WTC11 (cell line): ENCODE measurements around the gene SDK2. TPM values are rescaled to one million over a fixed set of nuclear protein-coding genes. Genes with fewer than 3 reads are reported as not detected.

ENCODE experiments used
- ATAC-seq: fragments of 200-7000 bp; cut with Tn5 transposase; 2 replicates; pipeline ENCODE4 v1.10.0; 2021; ENCODE audit warnings: mild to moderate bottlenecking, moderate library complexity
- CTCF ChIA-PET: fragments of 300-600 bp; sonication (Branson Sonifier 250); formaldehyde crosslinking; loops from one replicate; lab custom pipeline; 2021; ENCODE audit warnings: antibody characterized with exemption; lab: Charles Lee
- POLR2A ChIA-PET: fragments of 350-600 bp; sonication (Branson Sonifier 250); formaldehyde crosslinking; loops from one replicate; lab custom pipeline; 2021; ENCODE audit warnings: antibody characterized with exemption; lab: Charles Lee
- DNase-seq: peaks from one replicate; pipeline ENCODE4 v3.0.0; 2021; ENCODE audit warnings: low spot score
- H3K27ac Mint-ChIP-seq: 2 replicates; pipeline ENCODE4 v1.8.0; 2021; ENCODE audit warnings: mixed read lengths
- H3K27me3 Mint-ChIP-seq: 2 replicates; pipeline ENCODE4 v1.8.0; 2021; ENCODE audit warnings: low read depth, mild to moderate bottlenecking, moderate library complexity, mixed read lengths
- H3K36me3 Mint-ChIP-seq: 2 replicates; pipeline ENCODE4 v1.8.0; 2021; ENCODE audit warnings: mixed read lengths
- H3K4me1 Mint-ChIP-seq: 2 replicates; pipeline ENCODE4 v1.8.0; 2022; ENCODE audit warnings: mixed read lengths
- H3K4me3 Mint-ChIP-seq: 2 replicates; pipeline ENCODE4 v1.8.0; 2021; ENCODE audit warnings: mild to moderate bottlenecking, moderate library complexity, mixed read lengths
- H3K9me3 Mint-ChIP-seq: 2 replicates; pipeline ENCODE4 v1.8.0; 2021; ENCODE audit warnings: mixed read lengths
- AR ChIP-seq: fragments of 250-450 bp; sonication (Bioruptor Pico); IDR thresholded peaks from 2 replicates; pipeline ENCODE4 v1.9.0; 2021; ENCODE audit warnings: mild to moderate bottlenecking
- ATF2 ChIP-seq: sonication (generic); formaldehyde crosslinking; IDR thresholded peaks from 2 replicates; pipeline ENCODE4 v1.8.1; 2022; ENCODE audit warnings: low read depth, missing genetic modification reagents, borderline replicate concordance
- CDX4 ChIP-seq: fragments of 250-450 bp; sonication (Bioruptor Pico); IDR thresholded peaks from 2 replicates; pipeline ENCODE4 v1.9.0; 2021; ENCODE audit warnings: moderate library complexity, mild to moderate bottlenecking, inconsistent platforms, borderline replicate concordance
- E2F1 ChIP-seq: sonication (generic); formaldehyde crosslinking; IDR thresholded peaks from 2 replicates; pipeline ENCODE4 v1.8.0; 2022; ENCODE audit warnings: mild to moderate bottlenecking, missing genetic modification reagents
- FOXP4 ChIP-seq: sonication (generic); formaldehyde crosslinking; IDR thresholded peaks from 2 replicates; pipeline ENCODE4 v1.8.0; 2022; ENCODE audit warnings: mild to moderate bottlenecking, missing genetic modification reagents
- GABPB1 ChIP-seq: sonication (generic); formaldehyde crosslinking; IDR thresholded peaks from 2 replicates; pipeline ENCODE4 v1.8.1; 2023; ENCODE audit warnings: mild to moderate bottlenecking, missing genetic modification reagents
- HMGA2 ChIP-seq: fragments of 250-450 bp; sonication (Bioruptor Pico); IDR thresholded peaks from 2 replicates; pipeline ENCODE4 v1.4.0; 2021; ENCODE audit warnings: mild to moderate bottlenecking, moderate library complexity
- MXD4 ChIP-seq: fragments of 250-450 bp; sonication (Bioruptor Pico); IDR thresholded peaks from 2 replicates; pipeline ENCODE4 v1.8.0; 2021; ENCODE audit warnings: mild to moderate bottlenecking, moderate library complexity, borderline replicate concordance
- MYBL2 ChIP-seq: sonication (generic); formaldehyde crosslinking; IDR thresholded peaks from 2 replicates; pipeline ENCODE4 v1.8.1; 2023; ENCODE audit warnings: mild to moderate bottlenecking, moderate library complexity, missing genetic modification reagents
- TEAD1 ChIP-seq: sonication (generic); formaldehyde crosslinking; IDR thresholded peaks from 2 replicates; pipeline ENCODE4 v1.8.0; 2022; ENCODE audit warnings: mild to moderate bottlenecking, missing genetic modification reagents
- ZBTB21 ChIP-seq: sonication (generic); formaldehyde crosslinking; IDR thresholded peaks from 2 replicates; pipeline ENCODE4 v1.8.1; 2023; ENCODE audit warnings: mild to moderate bottlenecking, missing genetic modification reagents, borderline replicate concordance
- ZNF232 ChIP-seq: sonication (generic); formaldehyde crosslinking; IDR thresholded peaks from 2 replicates; pipeline ENCODE4 v1.8.0; 2022; ENCODE audit warnings: mild to moderate bottlenecking, missing genetic modification reagents
- ZNF317 ChIP-seq: sonication (generic); formaldehyde crosslinking; IDR thresholded peaks from 2 replicates; pipeline ENCODE4 v1.8.1; 2023; ENCODE audit warnings: low read depth, mild to moderate bottlenecking, moderate library complexity, missing genetic modification reagents, borderline replicate concordance
- ZNF423 ChIP-seq: fragments of 250-450 bp; sonication (Bioruptor Pico); IDR thresholded peaks from 2 replicates; pipeline ENCODE4 v2.1.2; 2022; ENCODE audit warnings: mild to moderate bottlenecking, moderate library complexity
- ZNF532 ChIP-seq: fragments of 250-450 bp; sonication (Bioruptor Pico); IDR thresholded peaks from 2 replicates; pipeline ENCODE4 v1.9.0; 2021; ENCODE audit warnings: mild to moderate bottlenecking, borderline replicate concordance
- total RNA-seq: library from RNA; stranded (reverse); gene quantifications from 3 replicates; pipeline ENCODE4 v1.2.3, GENCODE V29; 2021

SDK2 gene
- total RNA-seq, 1 experiment from 2014 or later, result 14.8 TPM

- DNase-seq, result no peak
- ATAC-seq, result no peak
- POLR2A ChIA-PET, result no interaction called here
- no peak overlapping the region for H3K27ac Mint-ChIP-seq
- H3K27me3 Mint-ChIP-seq, result no peaks in the 10 kb centered on the region
- CTCF ChIA-PET, result no interaction called here
- peaks cover 18% of the 10 kb centered on the region for H3K4me1 Mint-ChIP-seq
- no peaks in the 10 kb centered on the region for H3K36me3 Mint-ChIP-seq
- TF ChIP-seq MYBL2 (CRISPR knock-in tag), result no peak
- TF ChIP-seq ATF2, result no peak
- no peak for TF ChIP-seq TEAD1
- no peak for TF ChIP-seq MXD4 (CRISPR knock-in tag)
- no peak for TF ChIP-seq ZBTB21
- no peak for TF ChIP-seq ZNF317
- no peak for TF ChIP-seq FOXP4
- no peak for TF ChIP-seq E2F1 (CRISPR knock-in tag)
- no peak for TF ChIP-seq CDX4 (CRISPR knock-in tag)
- TF ChIP-seq HMGA2, result no peak
- no peak for TF ChIP-seq GABPB1 (CRISPR knock-in tag)
- no peak for TF ChIP-seq AR (CRISPR knock-in tag)
- TF ChIP-seq ZNF232 (CRISPR knock-in tag), result no peak
- no peak for TF ChIP-seq ZNF532 (CRISPR knock-in tag)
- no peak for TF ChIP-seq ZNF423 (CRISPR knock-in tag)
- H3K9me3 Mint-ChIP-seq, result no peaks in the 10 kb centered on the region
- no peak overlapping the region for H3K4me3 Mint-ChIP-seq
Observed at GRCh38 chr17:73352261-73352660, 292.0 kb downstream of the SDK2 start.
